GM15510 (cell line): ENCODE data around the gene OTP.

Experiments
- POLR2A ChIP-seq: IDR thresholded peaks from 3 replicates; pipeline ENCODE4 v1.6.1; 2011; ENCODE audit warnings: borderline replicate concordance; ENCODE audit not compliant: insufficient read length; ENCODE audit errors: extremely low read depth

Gene OTP

DNA sequence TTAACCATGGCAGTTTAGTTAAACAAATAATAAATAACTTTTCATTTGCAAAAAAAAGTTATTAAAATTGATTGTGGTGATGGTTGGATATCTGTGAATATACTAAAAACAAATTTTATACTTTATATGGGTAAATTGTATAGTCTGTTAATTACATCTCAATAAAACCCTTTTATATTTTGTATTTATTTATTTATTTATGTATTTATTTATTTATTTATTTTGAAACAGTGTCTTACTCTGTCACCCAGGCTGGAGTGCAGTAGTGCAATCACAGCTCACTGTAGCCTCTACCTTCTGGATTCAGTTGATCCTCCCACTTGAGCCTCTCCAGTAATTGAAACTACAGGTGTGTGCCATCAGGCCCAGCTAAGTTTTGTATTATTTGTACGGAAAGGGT is 52.4 kb downstream of the OTP start:
- no peak for TF ChIP-seq POLR2A
